Muscle of back (tissue), 11 donors: ENCODE data around the gene CLDN18. TPM values are rescaled to one million over a fixed set of nuclear protein-coding genes. Genes with fewer than 3 reads are reported as not detected.
A peak's percentile ranks its signal among the peaks of the same experiment; 100 is the strongest.

Source experiments
- DNase-seq, 3 donors: peaks; one replicate each; pipeline versions ENCODE4 v3.0.0 to v3.0.0-alpha.2; 2013
- polyA plus RNA-seq, 10 donors: library from polyadenylated mRNA; unstranded; fragments of 120-200 nt; gene quantifications; one replicate each; pipeline ENCODE4 v1.2.1, GENCODE V29; 2013; ENCODE audit not compliant: insufficient read length in 10 of 10

Gene CLDN18
- polyA plus RNA-seq, 10 donors = 0.19 to 1.0 (median 0.54) TPM

GRCh38 chr3:138023754-138024153, 13.8 kb downstream of the CLDN18 start:
- DNase-seq = no peak

- DNase-seq = no peak
These were observed 15.6 kb downstream of the CLDN18 start for GRCh38 chr3:138025553-138025952.

GRCh38 chr3:138027821-138028220, 17.9 kb downstream of the CLDN18 start:
- DNase-seq = no peak

- DNase-seq = no peak
These were observed 20.8 kb downstream of the CLDN18 start for GRCh38 chr3:138030734-138031280.

- no peak for DNase-seq
These were observed 21.6 kb downstream of the CLDN18 start for GRCh38 chr3:138031536-138031935.

GRCh38 chr3:138032567-138032966, 22.6 kb downstream of the CLDN18 start:
- no peak for DNase-seq

GRCh38 chr3:138033202-138033691, 23.3 kb downstream of the CLDN18 start:
- DNase-seq = no peak

- DNase-seq = no peak
These were observed 25.0 kb downstream of the CLDN18 start for GRCh38 chr3:138034918-138035317.

- DNase-seq = no peak
These were observed 26.6 kb downstream of the CLDN18 start for GRCh38 chr3:138036572-138036971.

- no peak for DNase-seq
These were observed 28.9 kb downstream of the CLDN18 start for GRCh38 chr3:138038725-138039462.

GRCh38 chr3:138042043-138042442, 32.1 kb downstream of the CLDN18 start:
- DNase-seq = peak in 1 of 3 donors; percentile 43

GRCh38 chr3:138043266-138044029, 33.5 kb downstream of the CLDN18 start:
- DNase-seq = peak in 2 of 3 donors; percentile 9 to 77

GRCh38 chr3:138046085-138046484, 36.1 kb downstream of the CLDN18 start:
- DNase-seq = no peak

- DNase-seq = no peak
These were observed 37.0 kb downstream of the CLDN18 start for GRCh38 chr3:138046955-138047354.

GRCh38 chr3:138047596-138048158, 37.7 kb downstream of the CLDN18 start:
- DNase-seq = no peak

- DNase-seq = peak in 1 of 3 donors; percentile 11
These were observed 39.4 kb downstream of the CLDN18 start for GRCh38 chr3:138049157-138049919.

- peak in 2 of 3 donors; percentile 12 to 13 for DNase-seq
These were observed 42.2 kb downstream of the CLDN18 start for GRCh38 chr3:138051947-138052802.

GRCh38 chr3:138054057-138054456, 44.1 kb downstream of the CLDN18 start:
- DNase-seq = no peak

- DNase-seq = no peak
These were observed 47.4 kb downstream of the CLDN18 start for GRCh38 chr3:138057384-138057783.

GRCh38 chr3:138059261-138059660, 49.3 kb downstream of the CLDN18 start:
- peak in 2 of 3 donors; percentile 41 to 42 for DNase-seq
